Daoy (cell line): ENCODE measurements around the gene POU5F1. TPM values are rescaled to one million over a fixed set of nuclear protein-coding genes. Genes with fewer than 3 reads are reported as not detected.

Experiments used
- DNase-seq: peaks from one replicate; pipeline ENCODE4 v3.0.0-alpha.2; 2015; ENCODE audit warnings: low read depth
- total RNA-seq: library from RNA; depleted of rRNA; stranded (reverse); fragments of >200 nt; shearing (Covaris generic); gene quantifications from 2 replicates; pipeline ENCODE4 v1.2.3, GENCODE V29; 2014; rRNA removed

The POU5F1 gene
- total RNA-seq, 1 experiment from 2014 or later: 5.6 TPM

- DNase-seq: peak; percentile 71
Measured at GRCh38 chr6:31114970-31115849, 55.3 kb downstream of the POU5F1 start.

- peak; percentile 98 for DNase-seq
Measured at GRCh38 chr6:31114541-31114878, 56.0 kb downstream of the POU5F1 start, which contains the start of gene PSORS1C1. PSORS1C1 (plus strand) TSS chr6:31114800; CDS start chr6:31129633, 14,833 bp downstream.

Other genes with a start within 250 kb of the POU5F1 start
- not detected in 2 replicates for gene SFTA2, start 238.5 kb downstream of the POU5F1 start, total RNA-seq
- not detected in 2 replicates for gene MUCL3, start 229.7 kb downstream of the POU5F1 start, total RNA-seq
- not detected in 2 replicates for gene MUC21, start 187.0 kb downstream of the POU5F1 start, total RNA-seq
- gene MUC22, start 160.2 kb downstream of the POU5F1 start, total RNA-seq: not detected in 2 replicates
- gene C6orf15, start 58.1 kb downstream of the POU5F1 start, total RNA-seq: not detected in 2 replicates
- 0.23 and 1.5 TPM in 2 replicates for gene PSORS1C1, start 55.9 kb downstream of the POU5F1 start, total RNA-seq
- not detected in 2 replicates for gene CDSN, start 50.2 kb downstream of the POU5F1 start, total RNA-seq
- gene PSORS1C2, start 31.6 kb downstream of the POU5F1 start, total RNA-seq: not detected in 2 replicates
- gene CCHCR1, start 12.9 kb downstream of the POU5F1 start, total RNA-seq: 41.5 and 42.0 TPM in 2 replicates
- gene TCF19, start 12.1 kb downstream of the POU5F1 start, total RNA-seq: 47.5 and 48.2 TPM in 2 replicates
- 431 and 475 TPM in 2 replicates for gene HLA-C, start 101.4 kb upstream of the POU5F1 start, total RNA-seq
- gene HLA-B, start 186.5 kb upstream of the POU5F1 start, total RNA-seq: 415 and 797 TPM in 2 replicates
- gene MICA, start 232.9 kb upstream of the POU5F1 start, total RNA-seq: 34.9 and 44.1 TPM in 2 replicates